CD4-positive, alpha-beta T cell treated with Interleukin-10 for 1 hour (primary cell): Measurements from ENCODE around the gene PYURF.

ENCODE experiments used
- DNase-seq: peaks from one replicate; pipeline ENCODE4 v3.0.0-alpha.2; 2020

The PYURF gene

GRCh38 chr4:88503344-88503743 lies 20.2 kb downstream of the PYURF start:
- DNase-seq = no peak

- no peak for DNase-seq
Measured at GRCh38 chr4:88497859-88498409, 25.6 kb downstream of the PYURF start.

GRCh38 chr4:88489100-88489761 lies 34.3 kb downstream of the PYURF start:
- DNase-seq = no peak

- no peak for DNase-seq
Measured at GRCh38 chr4:88481537-88481936, 42.0 kb downstream of the PYURF start.

GRCh38 chr4:88478247-88478646 lies 45.3 kb downstream of the PYURF start:
- DNase-seq = no peak

- no peak for DNase-seq
Measured at GRCh38 chr4:88477229-88477860, 46.2 kb downstream of the PYURF start.
